Erythroblast (primary cell): ENCODE measurements around the gene NKD1.
A peak's percentile ranks its signal among the peaks of the same experiment; 100 is the strongest.

Source experiments
- DNase-seq, 2 experiments: peaks; one replicate each; lab custom pipeline; 2025; lab: John Stamatoyannopoulos, UW
- GATA1 ChIP-seq: IDR thresholded peaks from 2 replicates; pipeline ENCODE4 v1.6.1; 2011; ENCODE audit warnings: low read depth, mild to moderate bottlenecking, control low read depth, low read length, moderate library complexity
- POLR2A ChIP-seq: IDR thresholded peaks from 2 replicates; pipeline ENCODE4 v1.6.1; 2011; ENCODE audit warnings: mild to moderate bottlenecking, low read length

Gene NKD1

DNA sequence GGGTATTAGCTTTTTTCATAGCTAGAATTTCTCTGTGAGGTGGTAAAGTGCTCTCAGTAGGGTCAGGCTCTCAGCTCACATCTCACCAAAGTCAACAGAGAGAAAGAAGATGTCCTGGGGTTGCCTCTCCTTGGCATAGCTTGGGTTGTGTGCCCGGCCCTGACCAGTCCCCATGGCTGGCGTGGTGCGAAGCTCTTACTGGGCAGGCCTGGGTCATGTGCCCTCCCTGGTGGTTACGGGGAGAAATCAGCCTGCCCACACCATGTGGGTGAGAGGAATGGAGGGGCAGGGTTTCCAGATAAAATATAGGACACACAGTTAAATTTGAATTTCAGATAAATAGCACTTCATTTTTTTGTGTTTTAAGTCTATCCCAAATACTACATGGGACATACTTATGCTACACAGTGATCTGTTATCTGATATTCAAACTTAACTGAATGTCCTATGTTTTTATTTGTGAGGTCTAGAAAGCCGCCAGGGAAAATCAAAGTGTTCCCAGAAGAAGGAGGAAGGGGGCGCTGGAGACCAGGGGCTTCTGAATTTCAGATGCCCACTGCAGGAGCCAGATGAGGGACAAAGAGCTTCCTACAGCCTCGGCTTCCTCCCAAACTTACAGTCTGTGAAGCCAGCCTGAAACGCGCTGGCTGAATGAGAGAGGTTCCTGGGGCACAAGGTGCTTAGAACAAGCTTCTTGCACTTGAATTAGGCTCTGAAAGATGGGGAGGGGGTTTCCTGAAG lies 45.4 kb downstream of the NKD1 start:
- TF ChIP-seq POLR2A (no peak), GATA1 (no peak)
- peak in 1 of 2 experiments; percentile 6 for DNase-seq

DNA sequence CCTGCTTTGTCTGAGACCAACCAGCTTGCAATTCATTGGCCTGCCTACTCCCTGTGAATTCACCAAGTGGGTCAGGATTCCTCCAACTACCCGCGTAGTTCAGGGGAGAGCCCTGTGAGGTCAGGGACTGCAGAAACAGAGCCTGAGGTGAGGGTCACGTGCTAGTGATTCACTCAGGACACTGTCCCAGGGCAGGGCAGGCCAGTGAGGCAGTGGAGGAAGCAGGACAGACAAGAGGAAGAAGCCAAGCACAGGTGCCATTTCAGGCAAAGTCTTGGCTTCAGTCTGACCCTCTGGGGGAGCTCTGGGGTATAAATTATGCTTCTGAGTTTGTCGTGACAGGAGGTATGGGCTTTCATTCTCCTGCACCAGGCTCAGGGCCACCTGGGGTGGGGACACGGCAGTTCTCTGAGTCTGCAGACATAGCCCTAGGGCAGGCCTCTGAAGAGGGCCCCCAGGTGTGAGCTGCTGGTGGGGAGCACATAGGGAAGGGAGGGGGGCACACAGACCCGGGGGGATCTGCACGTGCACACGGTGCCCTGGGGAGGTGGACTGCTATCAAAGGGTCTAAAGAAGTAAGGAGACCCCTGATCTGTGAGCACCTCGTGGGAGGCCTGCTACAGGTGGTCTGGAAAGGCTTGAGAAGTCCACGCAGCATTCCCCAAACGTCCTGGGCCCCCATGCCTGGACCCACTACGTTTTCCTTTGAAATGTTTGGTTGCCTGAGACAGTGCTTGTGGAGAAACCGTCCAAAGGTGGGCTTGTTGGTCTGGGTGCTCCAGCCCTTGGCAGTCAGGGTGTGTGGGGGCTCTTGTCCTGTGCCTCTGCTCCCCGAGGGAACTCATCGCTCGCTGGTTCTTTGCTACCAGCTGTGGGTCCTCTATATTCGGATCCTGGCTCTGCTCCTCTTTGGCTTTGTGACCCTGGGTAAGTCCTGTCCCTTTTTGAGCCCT lies 46.4 kb downstream of the NKD1 start:
- no peak for TF ChIP-seq POLR2A
- no peak for TF ChIP-seq GATA1

DNA sequence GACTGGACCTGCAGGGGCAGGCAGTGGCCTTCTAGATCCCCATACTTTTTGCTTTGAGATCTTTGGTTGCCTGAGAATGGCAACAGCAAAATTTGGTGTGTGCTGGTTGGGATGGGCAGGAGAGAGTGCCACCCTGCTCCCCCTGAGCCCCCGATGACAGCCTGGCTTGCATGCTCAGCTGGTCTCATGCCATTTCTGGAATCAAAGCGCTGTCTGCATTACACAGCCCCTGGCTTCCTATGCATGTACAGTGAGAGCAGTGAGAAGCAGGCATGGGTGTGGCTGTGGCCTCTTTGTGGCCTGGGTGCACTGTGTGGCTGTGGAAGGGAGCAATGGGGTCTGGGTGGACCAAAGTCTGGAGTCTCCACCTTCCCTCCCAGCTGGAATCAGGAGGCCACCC lies 47.7 kb downstream of the NKD1 start:
- TF ChIP-seq POLR2A (no peak), GATA1 (no peak)
- no peak for DNase-seq

More for the DNA sequence above, 46.4 kb downstream of the NKD1 start:
- DNase-seq: no peak

DNA sequence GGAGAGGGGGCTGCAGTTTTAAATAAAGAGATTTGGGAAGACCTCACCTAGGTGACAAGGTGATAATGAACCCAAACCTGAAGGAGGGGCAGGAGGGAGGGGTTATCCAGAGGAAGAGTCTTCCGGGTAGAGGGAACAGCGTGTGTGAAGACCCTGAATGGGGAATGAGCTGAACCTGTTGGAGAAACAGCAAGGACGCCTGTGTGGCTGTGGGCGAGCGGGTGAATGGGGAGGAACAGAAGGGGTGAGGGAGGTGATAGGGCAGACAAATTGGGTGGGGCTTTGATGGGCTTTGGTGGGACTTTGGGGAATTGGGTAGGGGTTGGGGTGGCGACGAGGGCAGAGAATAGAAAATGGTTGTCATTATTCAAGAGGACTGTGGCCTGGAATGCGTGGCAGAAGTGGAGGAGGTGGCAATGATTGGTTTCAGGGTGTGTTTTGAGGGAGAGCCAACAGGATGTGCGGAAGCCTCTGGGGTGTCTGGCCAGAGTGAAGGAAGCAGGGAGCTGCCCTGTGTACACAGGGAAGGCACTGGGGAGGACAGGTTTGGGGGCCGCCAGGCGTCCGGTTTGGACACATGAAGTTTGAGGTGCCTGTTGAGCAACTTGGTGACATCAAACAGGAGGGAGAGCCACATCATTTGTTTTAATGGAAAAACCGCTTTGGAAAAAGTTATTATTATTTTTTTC lies 48.7 kb downstream of the NKD1 start:
- no peak for DNase-seq
- no peak for TF ChIP-seq GATA1
- TF ChIP-seq POLR2A: no peak

DNA sequence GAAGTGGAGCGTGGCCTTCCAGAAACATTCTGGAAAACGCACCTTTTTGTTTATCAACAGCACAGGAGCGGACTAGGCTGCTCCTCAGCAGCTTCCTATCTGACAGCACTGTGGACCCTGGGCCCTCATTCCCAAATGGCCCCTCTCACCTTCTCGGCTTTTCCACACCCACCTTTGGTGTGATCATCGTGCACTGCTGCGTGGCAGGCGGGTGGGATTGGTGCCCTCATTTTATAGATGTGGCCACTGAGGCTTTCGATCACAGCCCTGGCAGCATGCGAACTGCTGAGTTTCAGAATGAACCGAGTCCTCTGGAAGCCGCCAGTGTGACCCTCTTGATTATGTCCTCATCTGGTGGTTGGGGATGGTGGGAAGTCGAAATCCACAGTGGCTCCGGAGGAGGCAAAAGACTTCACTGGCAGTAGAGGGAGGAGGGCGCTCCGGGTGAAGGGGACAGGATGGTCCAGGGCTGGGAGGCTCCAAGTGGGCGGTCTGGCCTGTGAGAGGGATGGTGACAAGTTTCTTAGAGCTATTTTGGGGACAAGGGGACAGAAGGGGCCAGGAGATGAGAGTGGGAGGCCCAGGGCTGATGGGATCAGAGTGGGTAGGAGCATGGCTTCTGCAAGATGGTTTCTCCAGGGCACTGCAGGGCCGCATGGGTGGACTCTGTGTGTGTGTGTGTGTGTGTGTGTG lies 49.5 kb downstream of the NKD1 start:
- TF ChIP-seq POLR2A (no peak), GATA1 (no peak)

DNA sequence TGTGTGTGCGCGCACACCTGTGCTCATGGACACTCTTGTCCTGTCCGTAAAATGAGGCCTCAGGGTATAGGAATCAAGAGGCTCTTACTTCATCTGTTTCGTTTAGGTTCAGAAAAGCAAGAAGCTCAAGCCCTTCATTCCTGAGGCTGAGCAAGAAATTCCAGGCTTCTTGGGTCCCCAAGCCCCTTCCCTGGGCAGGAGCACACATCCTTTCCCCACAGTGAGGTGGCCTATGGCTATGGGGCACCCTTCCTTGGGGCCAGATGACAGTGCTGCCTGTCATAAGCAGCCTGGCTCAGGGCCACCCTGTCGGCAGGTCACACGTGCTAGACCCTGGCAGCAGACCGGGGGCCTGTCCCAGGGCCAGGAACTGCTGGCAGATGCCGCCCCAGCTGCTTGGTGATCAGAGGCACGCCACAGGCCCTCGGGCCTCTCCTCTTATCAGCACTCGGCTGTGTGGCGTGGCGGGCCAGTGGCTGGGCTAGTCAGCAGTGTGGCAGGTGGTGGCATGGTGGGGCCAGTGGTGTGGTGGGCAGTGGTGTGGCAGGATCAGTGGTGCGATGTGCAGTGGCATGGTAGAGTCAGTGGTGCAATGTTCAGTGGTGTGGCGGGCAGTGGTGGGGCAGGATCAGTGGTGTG lies 50.2 kb downstream of the NKD1 start:
- no peak for TF ChIP-seq GATA1
- TF ChIP-seq POLR2A: no peak
- DNase-seq: no peak

More for the DNA sequence above, 49.5 kb downstream of the NKD1 start:
- DNase-seq: no peak

DNA sequence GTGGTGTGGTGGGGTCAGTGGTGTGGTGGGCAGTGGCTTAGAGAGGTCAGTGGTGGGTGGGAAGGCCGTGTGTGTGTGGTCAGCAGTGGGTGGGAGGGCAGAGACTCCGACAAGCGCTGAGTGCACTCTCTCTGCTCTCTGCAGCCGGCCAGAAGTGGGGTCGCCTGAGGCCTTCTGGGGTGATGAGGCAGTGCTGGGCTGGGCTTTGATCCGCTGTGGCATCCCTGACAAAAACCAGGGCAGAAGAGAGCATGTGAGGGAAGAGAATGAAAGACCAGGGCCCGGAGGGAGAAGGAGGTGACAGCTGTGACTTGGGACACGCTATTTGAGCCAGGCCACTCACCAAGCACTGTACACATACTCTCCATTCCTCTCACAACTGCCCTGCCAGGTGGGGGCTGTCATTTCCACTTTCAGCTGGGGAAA lies 50.8 kb downstream of the NKD1 start:
- no peak for DNase-seq

DNA sequence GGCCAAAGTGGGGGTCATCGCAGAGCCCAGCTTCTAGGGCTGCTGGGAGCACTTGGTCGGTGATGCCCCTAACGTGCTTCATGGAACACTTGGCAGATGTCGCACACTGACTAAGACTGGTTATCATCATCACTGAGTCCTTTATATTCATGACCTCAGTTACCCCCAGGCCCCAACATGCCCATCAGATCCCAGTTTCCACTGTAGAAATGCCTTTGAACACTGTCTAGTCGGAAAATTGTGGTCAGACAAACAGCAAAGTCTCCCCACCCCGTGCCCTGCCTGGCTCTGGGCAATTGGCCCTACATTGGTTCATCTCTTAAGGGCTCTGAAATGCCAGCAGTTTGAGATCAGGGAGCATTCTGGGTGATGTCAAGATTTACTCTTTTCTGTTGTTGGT lies 51.3 kb downstream of the NKD1 start:
- DNase-seq: no peak
- TF ChIP-seq POLR2A (no peak), GATA1 (no peak)

More for the DNA sequence above, 50.8 kb downstream of the NKD1 start:
- TF ChIP-seq GATA1 (no peak), POLR2A (no peak)

DNA sequence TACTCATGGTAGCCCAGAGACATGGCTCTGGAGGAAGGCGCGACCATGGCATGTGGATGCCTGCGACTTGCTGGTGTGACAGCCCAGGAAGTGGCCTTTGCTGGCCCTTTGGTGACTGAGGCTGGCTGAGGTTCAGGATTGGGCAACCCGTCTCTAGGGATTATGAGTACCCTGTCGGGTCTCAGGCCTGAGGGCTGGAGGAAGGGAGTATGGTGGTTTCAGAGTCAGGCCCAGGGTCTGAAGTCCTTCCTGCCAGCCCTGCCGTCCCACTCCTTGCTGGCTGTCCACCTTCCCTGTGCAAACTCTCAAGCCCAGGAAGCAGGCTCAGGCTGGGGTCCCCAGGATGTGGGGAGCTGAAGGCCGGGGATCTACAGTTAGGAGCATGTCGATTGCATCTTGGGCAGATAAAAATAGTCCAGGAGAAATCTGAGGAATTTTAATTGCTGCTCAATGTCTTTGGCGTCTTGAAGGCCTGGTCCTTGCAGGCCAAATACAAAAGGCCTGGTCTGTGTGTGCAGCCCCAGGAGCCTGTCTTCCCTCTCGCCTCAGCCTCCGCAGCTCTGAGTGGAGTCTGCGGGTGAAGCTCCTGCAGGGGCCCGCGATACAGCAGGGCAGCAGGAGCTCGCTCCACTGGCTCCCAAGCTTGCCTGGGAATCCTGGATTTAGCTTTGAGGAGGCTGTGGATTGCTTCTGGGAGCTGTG lies 52.5 kb downstream of the NKD1 start:
- no peak for DNase-seq
- TF ChIP-seq POLR2A: no peak
- TF ChIP-seq GATA1: no peak

DNA sequence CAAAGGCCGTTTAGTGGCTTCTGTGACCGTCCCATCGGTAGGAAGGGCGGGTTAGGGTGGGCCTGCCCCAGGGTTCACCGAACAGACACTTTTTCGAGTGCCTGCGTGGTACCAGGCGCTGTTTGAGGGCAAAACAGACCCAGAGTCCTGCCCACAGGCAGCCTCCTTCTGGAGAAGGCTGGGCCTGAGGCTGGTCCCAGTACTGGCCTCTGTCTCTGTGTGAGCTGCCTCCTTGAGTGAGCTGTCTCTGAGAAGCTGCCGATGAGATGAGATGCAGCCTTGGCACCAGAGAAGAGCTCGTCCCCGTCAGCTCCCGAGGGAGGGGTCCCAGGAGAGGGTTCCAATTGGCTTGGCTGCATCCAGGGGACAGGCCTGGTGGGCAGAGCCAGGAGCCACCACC lies 53.1 kb downstream of the NKD1 start:
- TF ChIP-seq GATA1 (no peak), POLR2A (no peak)
- DNase-seq: no peak

DNA sequence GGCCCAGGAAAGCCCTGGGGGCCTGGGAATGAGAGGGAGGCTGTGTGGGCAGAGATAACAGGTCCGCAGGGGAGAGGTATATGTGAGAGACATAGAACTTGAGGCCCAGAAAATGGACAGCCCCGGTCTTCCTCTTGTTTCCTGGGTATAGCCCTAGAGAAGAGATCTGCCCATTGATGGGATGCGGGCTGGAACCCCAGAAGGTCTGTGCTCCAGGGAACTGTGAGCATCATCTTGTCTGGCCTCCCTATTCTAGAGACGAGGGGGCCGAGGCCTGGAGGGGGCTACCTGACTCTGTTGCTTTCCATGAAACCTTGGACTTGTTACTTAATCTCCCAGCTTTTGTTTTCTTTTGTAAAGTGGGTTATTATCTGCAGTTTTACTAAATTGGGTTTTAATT lies 53.9 kb downstream of the NKD1 start:
- no peak for TF ChIP-seq POLR2A
- no peak for TF ChIP-seq GATA1
- no peak for DNase-seq
